ENCODE data around the gene PSMA5. TPM values are rescaled to one million over a fixed set of nuclear protein-coding genes. Genes with fewer than 3 reads are reported as not detected.

Gene PSMA5
- total and polyA plus RNA-seq, 10 of the 15 experiments (the other 5 are each of a cell fraction or from before 2014, with no cell fraction given), result 58.7 to 271 (median 187) TPM

DNA sequence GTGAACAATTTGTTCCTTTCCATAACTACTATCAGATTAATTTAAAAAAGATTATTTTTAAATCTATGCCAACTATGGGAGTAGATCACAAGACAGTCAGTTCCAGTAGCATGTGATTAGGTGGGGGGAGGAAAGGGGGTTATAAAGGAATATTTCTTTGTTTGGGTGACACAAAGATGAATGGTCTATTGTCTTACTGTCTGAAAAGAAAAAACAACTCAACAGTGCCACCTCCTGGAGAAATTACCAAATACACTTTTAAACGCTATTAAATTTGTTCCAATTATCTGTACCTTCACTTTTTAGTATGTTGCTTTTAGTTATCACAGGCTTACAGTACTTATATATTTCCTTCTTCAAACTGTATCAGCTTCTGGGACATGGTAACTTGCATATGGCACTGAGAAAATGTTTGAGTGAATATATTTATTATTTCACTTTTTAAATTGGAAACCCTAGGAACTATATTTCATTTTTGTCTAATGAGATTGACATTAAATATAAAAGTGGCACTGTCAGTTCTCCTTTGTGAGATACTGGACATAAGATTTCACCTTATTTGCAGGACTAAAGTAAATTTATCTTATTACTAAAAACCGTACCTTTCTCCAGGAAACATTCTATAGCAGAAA, 26.8 kb downstream of the PSMA5 start:
- Histone ChIP-seq H4K20me1 (ENCODE audit: control insufficient read depth, insufficient read depth) (no peaks in the 10 kb centered on the region), H3K4me1 (ENCODE audit: control insufficient read depth, insufficient read depth, low read length) (no peaks in the 10 kb centered on the region; the same call in 1 of the 2 replicates), H3K27me3 (replicated peaks in 1 of 2; ENCODE audit: control insufficient read depth in 2 of 2, insufficient read depth in 2 of 2, low read length in 1 of 2) (peaks cover 1 to 4% of the 10 kb centered on the region in 2 experiments; a peak in 3 of 4 replicates), H3K4me3 (no peak overlapping the region), H3K79me2 (ENCODE audit: control insufficient read depth, insufficient read depth, low read length) (no peaks in the 10 kb centered on the region), H2AFZ (ENCODE audit: control insufficient read depth, low read depth, low read length) (no peak overlapping the region), H3K4me2 (ENCODE audit: control insufficient read depth, insufficient read depth) (no peak overlapping the region), H3K36me3 (ENCODE audit: control insufficient read depth in 2 of 2, insufficient read depth in 2 of 2, low read length in 1 of 2) (peaks cover 2 to 22% of the 10 kb centered on the region in 2 experiments), H3K9me3 (replicated peaks; ENCODE audit: control insufficient read depth, insufficient read depth, low read length) (no peaks in the 10 kb centered on the region), H3K27ac (ENCODE audit: control insufficient read depth, insufficient read depth) (no peak overlapping the region), H3K9ac (ENCODE audit: control insufficient read depth, insufficient read depth, low read length) (no peak overlapping the region)
- BruUV-seq (replicated peaks), result no TSS peak
- no peak for TF ChIP-seq GATAD2B (conservative IDR thresholded peaks at IDR 0.05; ENCODE audit: low read depth)
- TF ChIP-seq FOXK2 (IDR thresholded peaks at IDR 0.05), result no peak
- TF ChIP-seq, protein P1, sequence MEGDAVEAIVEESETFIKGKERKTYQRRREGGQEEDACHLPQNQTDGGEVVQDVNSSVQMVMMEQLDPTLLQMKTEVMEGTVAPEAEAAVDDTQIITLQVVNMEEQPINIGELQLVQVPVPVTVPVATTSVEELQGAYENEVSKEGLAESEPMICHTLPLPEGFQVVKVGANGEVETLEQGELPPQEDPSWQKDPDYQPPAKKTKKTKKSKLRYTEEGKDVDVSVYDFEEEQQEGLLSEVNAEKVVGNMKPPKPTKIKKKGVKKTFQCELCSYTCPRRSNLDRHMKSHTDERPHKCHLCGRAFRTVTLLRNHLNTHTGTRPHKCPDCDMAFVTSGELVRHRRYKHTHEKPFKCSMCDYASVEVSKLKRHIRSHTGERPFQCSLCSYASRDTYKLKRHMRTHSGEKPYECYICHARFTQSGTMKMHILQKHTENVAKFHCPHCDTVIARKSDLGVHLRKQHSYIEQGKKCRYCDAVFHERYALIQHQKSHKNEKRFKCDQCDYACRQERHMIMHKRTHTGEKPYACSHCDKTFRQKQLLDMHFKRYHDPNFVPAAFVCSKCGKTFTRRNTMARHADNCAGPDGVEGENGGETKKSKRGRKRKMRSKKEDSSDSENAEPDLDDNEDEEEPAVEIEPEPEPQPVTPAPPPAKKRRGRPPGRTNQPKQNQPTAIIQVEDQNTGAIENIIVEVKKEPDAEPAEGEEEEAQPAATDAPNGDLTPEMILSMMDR (IDR thresholded peaks at IDR 0.05 in 2 of 3, conservative IDR thresholded peaks at IDR 0.05 in 1 of 3; ENCODE audit: control insufficient read depth in 2 of 3, extremely low read depth in 1 of 3, insufficient read depth in 1 of 3, low read depth in 3 of 3, low read length in 3 of 3), result peak; percentile 10 to 74 (median 46); a peak in 5 of 6 replicates
- peak; percentile 80 for TF ChIP-seq SMC3 (IDR thresholded peaks at IDR 0.05; ENCODE audit: borderline replicate concordance, low read length)
- peak; percentile 10; the same call in 1 of the 2 replicates for TF ChIP-seq RAD51 (IDR thresholded peaks at IDR 0.05)
- TF ChIP-seq PBX3 (IDR thresholded peaks at IDR 0.05; ENCODE audit: insufficient replicate concordance, low read depth, low read length), result peak; percentile 44
- TF ChIP-seq SMAD1 (IDR thresholded peaks at IDR 0.05; ENCODE audit: low read depth, partially characterized antibody), result no peak
- peak; percentile 76 for TF ChIP-seq RAD21 (IDR thresholded peaks at IDR 0.05; ENCODE audit: insufficient read depth, low read depth, low read length)
- TF ChIP-seq, protein P2, sequence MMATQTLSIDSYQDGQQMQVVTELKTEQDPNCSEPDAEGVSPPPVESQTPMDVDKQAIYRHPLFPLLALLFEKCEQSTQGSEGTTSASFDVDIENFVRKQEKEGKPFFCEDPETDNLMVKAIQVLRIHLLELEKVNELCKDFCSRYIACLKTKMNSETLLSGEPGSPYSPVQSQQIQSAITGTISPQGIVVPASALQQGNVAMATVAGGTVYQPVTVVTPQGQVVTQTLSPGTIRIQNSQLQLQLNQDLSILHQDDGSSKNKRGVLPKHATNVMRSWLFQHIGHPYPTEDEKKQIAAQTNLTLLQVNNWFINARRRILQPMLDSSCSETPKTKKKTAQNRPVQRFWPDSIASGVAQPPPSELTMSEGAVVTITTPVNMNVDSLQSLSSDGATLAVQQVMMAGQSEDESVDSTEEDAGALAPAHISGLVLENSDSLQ (IDR thresholded peaks at IDR 0.05), result peak; percentile 83
- CTCF ChIA-PET, result interaction anchor here (0.6 to 8.0 kb wide), 52 partner anchors 9 to 525 kb away, joined by 3 to 241 read pairs (median 4); partner anchors contain the start of genes ATXN7L2, CYB561D1, MYBPHL and PSMA5
- peak; percentile 51 for ATAC-seq
- POLR2A ChIA-PET, result interaction anchor here (0.9 kb wide), 1 partner anchor 26 kb away, joined by 4 read pairs; no protein-coding TSS in a partner anchor
- RAD21 ChIA-PET (ENCODE audit: unreplicated experiment), result interaction anchor here (0.7 to 6.0 kb wide), 19 partner anchors 8 to 200 kb away, joined by 3 to 87 read pairs (median 5); partner anchors contain the start of genes CYB561D1, PSMA5 and PSRC1
- SMC1A ChIA-PET (ENCODE audit: uncharacterized antibody, unreplicated experiment), result interaction anchor here (0.6 to 6.6 kb wide), 26 partner anchors 8 to 237 kb away, joined by 3 to 113 read pairs (median 5); partner anchors contain the start of genes PSRC1 and SARS1
- in situ Hi-C loops (cut with MboI) (no loop called here), intact Hi-C loops (cut with micrococcal nuclease; ENCODE audit: unreplicated experiment) (loop anchor here (1.0 to 10.0 kb wide), 4 partner anchors 122 to 285 kb away; partner anchors contain the start of gene ELAPOR1)
- DNase-seq (ENCODE audit: low read depth, low spot score), result no peak
- FAIRE-seq, result peak; percentile 84
- 28% methylated on average over 2 of the region's 2 CpGs for WGBS (ENCODE audit: insufficient coverage, insufficient replicate concordance, low lambda C conversion rate, missing lambda C conversion rate)
